Measurements from ENCODE around the gene EZR. TPM values are rescaled to one million over a fixed set of nuclear protein-coding genes. Genes with fewer than 3 reads are reported as not detected.
"Not testable (repeated sequence)": the region's sequence is repeated elsewhere in the genome, so short reads cannot be mapped to it uniquely, and the experiment has no call there.

Gene EZR
- total RNA-seq, 1 donor from 2014 or later: 21.4 TPM

- no peaks in the 10 kb centered on the region for H3K9me3 ChIP-seq (ENCODE audit: control insufficient read depth in 3 of 3, low read length in 3 of 3)
- no peak overlapping the region for H3K9ac ChIP-seq (ENCODE audit: low read depth in 1 of 3, low read length in 3 of 3)
- H3K4me1 ChIP-seq (ENCODE audit: control insufficient read depth in 3 of 3, insufficient read depth in 3 of 3, low read length in 3 of 3): no peaks in the 10 kb centered on the region
- H3K27ac ChIP-seq (ENCODE audit: low read depth, low read length): no peak overlapping the region
- H3K27me3 ChIP-seq (ENCODE audit: control insufficient read depth in 3 of 3, insufficient read depth in 3 of 3, low read length in 3 of 3): no peaks in the 10 kb centered on the region
- H3K4me3 ChIP-seq (ENCODE audit: low read length in 3 of 3): no peak overlapping the region
- no peaks in the 10 kb centered on the region for H3K36me3 ChIP-seq (ENCODE audit: control insufficient read depth in 3 of 3, insufficient read depth in 3 of 3, low read length in 3 of 3)
Observed at GRCh38 chr6:158841358-158841757, 22.2 kb upstream of the EZR start.

GRCh38 chr6:158840465-158840864 lies 21.3 kb upstream of the EZR start:
- Histone ChIP-seq H3K27me3 (ENCODE audit: control insufficient read depth in 3 of 3, insufficient read depth in 3 of 3, low read length in 3 of 3) (no peaks in the 10 kb centered on the region), H3K4me1 (ENCODE audit: control insufficient read depth in 3 of 3, insufficient read depth in 3 of 3, low read length in 3 of 3) (no peaks in the 10 kb centered on the region), H3K4me3 (ENCODE audit: low read length in 3 of 3) (no peak overlapping the region)

GRCh38 chr6:158839796-158840195 lies 20.6 kb upstream of the EZR start:
- no peaks in the 10 kb centered on the region for H3K4me1 ChIP-seq (ENCODE audit: control insufficient read depth in 3 of 3, insufficient read depth in 3 of 3, low read length in 3 of 3)
- no peaks in the 10 kb centered on the region for H3K36me3 ChIP-seq (ENCODE audit: control insufficient read depth in 3 of 3, insufficient read depth in 3 of 3, low read length in 3 of 3)
- no peaks in the 10 kb centered on the region for H3K9me3 ChIP-seq (ENCODE audit: control insufficient read depth in 3 of 3, low read length in 3 of 3)
- H3K27ac ChIP-seq (ENCODE audit: low read depth, low read length): no peak overlapping the region
- H3K9ac ChIP-seq (ENCODE audit: low read depth in 1 of 3, low read length in 3 of 3): no peak overlapping the region
- H3K27me3 ChIP-seq (ENCODE audit: control insufficient read depth in 3 of 3, insufficient read depth in 3 of 3, low read length in 3 of 3): peaks cover 0 to 3% (median 0%) of the 10 kb centered on the region in 3 donors
- H3K4me3 ChIP-seq (ENCODE audit: low read length in 3 of 3): no peak overlapping the region

More at GRCh38 chr6:158840465-158840864, 21.3 kb upstream of the EZR start:
- H3K36me3 ChIP-seq (ENCODE audit: control insufficient read depth in 3 of 3, insufficient read depth in 3 of 3, low read length in 3 of 3): no peaks in the 10 kb centered on the region
- no peak overlapping the region for H3K9ac ChIP-seq (ENCODE audit: low read depth in 1 of 3, low read length in 3 of 3)
- no peaks in the 10 kb centered on the region for H3K9me3 ChIP-seq (ENCODE audit: control insufficient read depth in 3 of 3, low read length in 3 of 3)
- no peak overlapping the region for H3K27ac ChIP-seq (ENCODE audit: low read depth, low read length)

GRCh38 chr6:158838790-158839189 lies 19.6 kb upstream of the EZR start:
- H3K4me3 ChIP-seq (ENCODE audit: low read length in 3 of 3); H3K27me3 ChIP-seq (ENCODE audit: control insufficient read depth in 3 of 3, insufficient read depth in 3 of 3, low read length in 3 of 3); H3K9ac ChIP-seq (ENCODE audit: low read depth in 1 of 3, low read length in 3 of 3); H3K36me3 ChIP-seq (ENCODE audit: control insufficient read depth in 3 of 3, insufficient read depth in 3 of 3, low read length in 3 of 3); H3K9me3 ChIP-seq (ENCODE audit: control insufficient read depth in 3 of 3, low read length in 3 of 3); H3K4me1 ChIP-seq (ENCODE audit: control insufficient read depth in 3 of 3, insufficient read depth in 3 of 3, low read length in 3 of 3); H3K27ac ChIP-seq (ENCODE audit: low read depth, low read length): not testable (repeated sequence)

- no peak overlapping the region for H3K9ac ChIP-seq (ENCODE audit: low read depth in 1 of 3, low read length in 3 of 3)
- no peaks in the 10 kb centered on the region for H3K9me3 ChIP-seq (ENCODE audit: control insufficient read depth in 3 of 3, low read length in 3 of 3)
- no peak overlapping the region for H3K27ac ChIP-seq (ENCODE audit: low read depth, low read length)
- H3K4me3 ChIP-seq (ENCODE audit: low read length in 3 of 3): no peak overlapping the region
- no peaks in the 10 kb centered on the region for H3K4me1 ChIP-seq (ENCODE audit: control insufficient read depth in 3 of 3, insufficient read depth in 3 of 3, low read length in 3 of 3)
- peaks cover 0 to 3% (median 0%) of the 10 kb centered on the region in 3 donors for H3K27me3 ChIP-seq (ENCODE audit: control insufficient read depth in 3 of 3, insufficient read depth in 3 of 3, low read length in 3 of 3)
- no peaks in the 10 kb centered on the region for H3K36me3 ChIP-seq (ENCODE audit: control insufficient read depth in 3 of 3, insufficient read depth in 3 of 3, low read length in 3 of 3)
Observed at GRCh38 chr6:158837684-158838625, 18.8 kb upstream of the EZR start.

- Histone ChIP-seq H3K9me3 (ENCODE audit: control insufficient read depth in 3 of 3, low read length in 3 of 3) (no peaks in the 10 kb centered on the region), H3K4me3 (ENCODE audit: low read length in 3 of 3) (no peak overlapping the region), H3K27ac (ENCODE audit: low read depth, low read length) (no peak overlapping the region), H3K9ac (ENCODE audit: low read depth in 1 of 3, low read length in 3 of 3) (no peak overlapping the region), H3K4me1 (ENCODE audit: control insufficient read depth in 3 of 3, insufficient read depth in 3 of 3, low read length in 3 of 3) (no peaks in the 10 kb centered on the region), H3K27me3 (ENCODE audit: control insufficient read depth in 3 of 3, insufficient read depth in 3 of 3, low read length in 3 of 3) (peaks cover 0 to 3% (median 0%) of the 10 kb centered on the region in 3 donors), H3K36me3 (ENCODE audit: control insufficient read depth in 3 of 3, insufficient read depth in 3 of 3, low read length in 3 of 3) (no peaks in the 10 kb centered on the region)
Observed at GRCh38 chr6:158836625-158837311, 17.6 kb upstream of the EZR start.

GRCh38 chr6:158835616-158836221 lies 16.6 kb upstream of the EZR start:
- Histone ChIP-seq H3K27ac (ENCODE audit: low read depth, low read length) (no peak overlapping the region), H3K9me3 (ENCODE audit: control insufficient read depth in 3 of 3, low read length in 3 of 3) (no peaks in the 10 kb centered on the region), H3K36me3 (ENCODE audit: control insufficient read depth in 3 of 3, insufficient read depth in 3 of 3, low read length in 3 of 3) (no peaks in the 10 kb centered on the region), H3K4me3 (ENCODE audit: low read length in 3 of 3) (no peak overlapping the region), H3K9ac (ENCODE audit: low read depth in 1 of 3, low read length in 3 of 3) (no peak overlapping the region), H3K27me3 (ENCODE audit: control insufficient read depth in 3 of 3, insufficient read depth in 3 of 3, low read length in 3 of 3) (peaks cover 0 to 3% (median 0%) of the 10 kb centered on the region in 3 donors), H3K4me1 (ENCODE audit: control insufficient read depth in 3 of 3, insufficient read depth in 3 of 3, low read length in 3 of 3) (no peaks in the 10 kb centered on the region)

GRCh38 chr6:158834675-158835385 lies 15.7 kb upstream of the EZR start:
- Histone ChIP-seq H3K4me1 (ENCODE audit: control insufficient read depth in 3 of 3, insufficient read depth in 3 of 3, low read length in 3 of 3) (no peaks in the 10 kb centered on the region), H3K9me3 (ENCODE audit: control insufficient read depth in 3 of 3, low read length in 3 of 3) (no peaks in the 10 kb centered on the region), H3K36me3 (ENCODE audit: control insufficient read depth in 3 of 3, insufficient read depth in 3 of 3, low read length in 3 of 3) (no peaks in the 10 kb centered on the region), H3K9ac (ENCODE audit: low read depth in 1 of 3, low read length in 3 of 3) (no peak overlapping the region), H3K27ac (ENCODE audit: low read depth, low read length) (no peak overlapping the region), H3K27me3 (ENCODE audit: control insufficient read depth in 3 of 3, insufficient read depth in 3 of 3, low read length in 3 of 3) (peaks cover 0 to 3% (median 0%) of the 10 kb centered on the region in 3 donors), H3K4me3 (ENCODE audit: low read length in 3 of 3) (no peak overlapping the region)

- not testable (repeated sequence) for H3K9me3 ChIP-seq (ENCODE audit: control insufficient read depth in 3 of 3, low read length in 3 of 3)
Observed at GRCh38 chr6:158832807-158833206, 13.6 kb upstream of the EZR start.

More at GRCh38 chr6:158832807-158833206, 13.6 kb upstream of the EZR start:
- not testable (repeated sequence) for H3K4me3 ChIP-seq (ENCODE audit: low read length in 3 of 3); H3K9ac ChIP-seq (ENCODE audit: low read depth in 1 of 3, low read length in 3 of 3); H3K4me1 ChIP-seq (ENCODE audit: control insufficient read depth in 3 of 3, insufficient read depth in 3 of 3, low read length in 3 of 3); H3K36me3 ChIP-seq (ENCODE audit: control insufficient read depth in 3 of 3, insufficient read depth in 3 of 3, low read length in 3 of 3); H3K27ac ChIP-seq (ENCODE audit: low read depth, low read length); H3K27me3 ChIP-seq (ENCODE audit: control insufficient read depth in 3 of 3, insufficient read depth in 3 of 3, low read length in 3 of 3)

Measured in skeletal muscle tissue (tissue), 4 donors.